ENCODE data around the gene REPIN1.
A peak's percentile ranks its signal among the peaks of the same experiment; 100 is the strongest.

Gene REPIN1

GRCh38 chr7:150337179-150337578 lies 31.4 kb upstream of the REPIN1 start:
- no peak for DNase-seq (ENCODE audit: low spot score)

DNA sequence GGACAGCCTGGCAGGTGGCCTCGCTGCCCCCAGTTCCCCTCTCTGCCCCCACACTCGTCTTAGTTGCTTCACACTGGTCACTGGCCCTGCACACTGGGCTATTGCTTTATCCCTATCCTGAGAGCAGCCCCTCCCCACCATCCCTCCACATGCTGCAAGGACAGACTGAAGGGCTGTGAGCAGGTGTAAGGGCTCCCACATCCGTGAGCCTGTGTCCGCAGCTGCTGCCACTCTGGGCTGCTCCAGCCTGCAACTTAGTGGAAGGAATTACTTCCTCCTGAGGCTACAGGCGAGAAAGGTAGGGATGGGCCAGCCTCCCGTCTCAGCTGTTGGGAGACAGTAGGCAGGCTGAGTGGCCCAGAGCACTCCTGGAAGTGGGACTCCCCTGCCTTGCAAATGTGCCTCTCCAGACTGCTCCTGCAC lies 31.0 kb upstream of the REPIN1 start:
- DNase-seq (ENCODE audit: low spot score): no peak

DNA sequence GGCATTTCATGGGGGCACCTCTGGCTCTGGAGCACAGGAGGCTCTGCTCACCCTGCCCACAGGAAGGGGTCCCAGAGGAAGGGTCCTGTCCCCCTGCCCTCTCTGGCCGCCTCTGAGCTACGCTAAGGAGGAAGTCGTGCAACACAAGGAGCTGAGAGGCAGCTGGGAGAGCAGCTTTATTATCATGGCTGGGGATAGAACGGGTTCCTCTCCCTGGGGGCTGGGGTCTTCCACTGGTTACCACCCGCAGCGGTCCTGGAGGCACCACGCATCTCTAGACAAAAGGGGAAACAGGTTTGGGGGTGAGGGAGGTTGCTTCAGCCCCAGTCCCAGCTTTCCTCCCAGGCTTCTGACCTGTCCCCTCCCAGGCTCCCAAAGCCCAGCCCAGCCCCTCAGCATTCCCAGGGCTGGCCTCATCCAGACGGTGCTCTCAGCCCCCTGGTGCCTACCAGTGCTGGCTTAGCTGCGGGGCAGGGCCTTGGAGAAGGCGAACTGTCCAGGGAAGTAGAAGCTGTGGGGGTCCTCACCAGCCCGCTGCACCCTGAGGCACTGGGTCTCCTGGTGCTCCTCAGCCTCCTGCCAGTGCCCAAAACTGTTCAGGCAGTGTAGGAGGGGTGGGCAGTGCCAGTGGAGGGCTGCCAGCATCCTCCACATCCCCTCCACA lies 30.3 kb upstream of the REPIN1 start:
- no peak for DNase-seq (ENCODE audit: low spot score)

GRCh38 chr7:150339409-150339809 lies 29.2 kb upstream of the REPIN1 start:
- no peak for DNase-seq (ENCODE audit: low spot score)

DNA sequence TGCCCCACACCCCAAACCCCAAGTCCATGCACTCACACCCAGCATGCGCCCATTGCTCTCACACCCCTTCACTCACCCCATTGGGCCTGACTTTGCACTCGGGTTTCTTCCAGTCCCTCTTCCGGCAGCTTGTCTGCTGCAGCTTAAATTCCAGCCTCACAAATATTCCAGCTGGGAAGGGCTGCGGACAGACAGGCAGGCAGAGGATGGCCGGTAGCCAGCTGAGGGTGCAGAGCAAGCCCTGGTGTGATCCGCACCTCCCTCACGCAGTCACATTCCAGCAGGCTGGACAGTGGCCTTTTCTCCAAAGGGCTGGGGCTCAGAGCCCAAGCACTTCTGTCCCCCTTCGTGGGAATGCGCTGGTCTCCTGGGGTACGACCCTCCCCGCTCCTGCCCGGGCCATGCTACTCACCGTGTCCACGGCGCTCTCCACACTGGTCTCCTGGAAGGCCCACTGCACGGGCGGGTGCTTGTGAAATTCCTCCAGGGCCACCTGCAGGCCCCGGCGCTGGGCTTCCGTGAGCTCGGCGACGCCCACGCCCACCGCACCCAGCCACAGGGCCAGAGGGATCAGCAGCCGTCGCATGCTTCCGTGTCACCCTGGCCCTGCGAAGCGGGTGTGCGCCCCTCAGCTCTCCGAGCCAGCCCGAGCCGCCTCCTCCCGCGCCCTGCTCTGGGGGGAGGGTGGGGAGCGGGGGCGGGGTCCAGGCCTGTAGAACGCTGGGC lies 28.4 kb upstream of the REPIN1 start:
- DNase-seq (ENCODE audit: low spot score): no peak

DNA sequence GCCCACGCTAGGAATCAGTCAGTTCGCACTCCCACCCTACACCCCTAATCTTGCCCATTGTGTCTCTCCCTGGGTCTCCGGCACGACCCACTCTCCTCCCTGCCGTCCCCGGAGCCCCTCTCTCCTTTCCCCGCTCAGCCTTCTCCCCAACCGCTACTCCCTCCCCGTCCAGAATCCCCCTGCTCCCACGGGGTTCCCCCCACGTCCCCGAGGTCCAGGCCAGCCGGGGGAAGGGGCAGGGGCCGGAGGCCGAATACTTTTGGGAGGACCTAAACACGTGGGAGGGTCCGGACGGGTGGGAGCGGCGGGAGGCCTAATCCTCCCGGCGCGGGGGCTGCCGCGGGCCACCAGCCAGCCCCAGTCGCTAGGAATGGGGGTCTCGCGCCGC lies 27.8 kb upstream of the REPIN1 start:
- no peak for DNase-seq (ENCODE audit: low spot score)

GRCh38 chr7:150341263-150342120 lies 27.1 kb upstream of the REPIN1 start, which contains the start of gene RARRES2:
RARRES2 (minus strand) TSS chr7:150341629; CDS start chr7:150340609, 1,020 bp downstream.
- peak; percentile 81 for DNase-seq (ENCODE audit: low spot score)

GRCh38 chr7:150342121-150342408 lies 26.6 kb upstream of the REPIN1 start:
- DNase-seq (ENCODE audit: low spot score): no peak

- no peak for DNase-seq (ENCODE audit: low spot score)
Measured at GRCh38 chr7:150343225-150343624, 25.4 kb upstream of the REPIN1 start.

DNA sequence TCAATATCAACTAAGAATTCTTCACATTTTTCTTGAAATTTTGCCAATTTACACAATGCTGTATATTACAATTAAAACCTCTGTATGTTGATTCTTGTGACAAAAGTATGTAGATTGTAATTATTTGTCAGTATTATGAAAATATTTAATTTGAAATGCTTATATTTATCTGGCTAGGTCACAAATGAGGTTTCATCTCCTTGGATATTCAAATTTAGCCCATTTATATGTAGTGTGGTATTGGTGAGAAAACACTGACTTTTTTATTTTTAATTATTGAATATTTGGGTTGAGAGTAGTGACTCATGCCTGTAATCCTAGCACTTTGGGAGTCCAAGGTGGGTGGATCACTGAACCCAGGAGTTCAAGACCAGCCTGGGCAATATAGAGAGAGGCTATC lies 24.3 kb upstream of the REPIN1 start:
- DNase-seq (ENCODE audit: low spot score): no peak

GRCh38 chr7:150345012-150345411 lies 23.6 kb upstream of the REPIN1 start:
- DNase-seq (ENCODE audit: low spot score): no peak

- DNase-seq (ENCODE audit: low spot score): no peak
Measured at GRCh38 chr7:150346922-150347321, 21.7 kb upstream of the REPIN1 start.

GRCh38 chr7:150351587-150352194 lies 16.9 kb upstream of the REPIN1 start:
- no peak for DNase-seq (ENCODE audit: low spot score)

- DNase-seq (ENCODE audit: low spot score): no peak
Measured at GRCh38 chr7:150355666-150356059, 13.0 kb upstream of the REPIN1 start.

DNA sequence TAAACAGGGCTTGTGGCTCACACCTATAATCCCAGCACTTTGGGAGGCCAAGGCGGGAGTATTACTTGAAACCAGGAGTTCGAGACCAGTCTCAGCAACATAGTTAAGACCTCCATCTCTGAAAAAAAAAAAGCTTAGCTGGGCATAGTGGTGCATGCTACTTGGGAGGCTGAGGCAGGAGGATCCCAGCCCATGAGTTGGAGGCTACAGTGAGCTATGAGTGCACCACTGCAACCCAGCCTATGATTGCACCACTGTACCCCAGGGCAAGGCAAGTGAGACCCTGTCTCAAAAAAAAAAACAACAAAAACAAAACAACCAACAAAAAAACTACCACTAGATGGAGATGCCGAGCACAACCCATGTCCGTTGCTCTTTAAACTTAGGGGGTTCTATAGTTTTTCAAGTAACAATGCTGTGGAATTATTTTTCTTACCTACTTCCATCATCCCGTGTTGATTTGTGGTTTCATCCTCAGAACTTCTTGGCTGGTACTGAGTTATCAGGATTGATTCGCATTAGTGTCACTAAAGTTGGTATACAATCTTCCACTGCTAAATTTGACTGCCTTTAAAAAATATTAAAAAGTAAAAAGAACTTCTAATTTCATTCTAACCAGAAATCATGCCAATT lies 12.2 kb upstream of the REPIN1 start:
- no peak for DNase-seq (ENCODE audit: low spot score)

GRCh38 chr7:150357270-150357669 lies 11.4 kb upstream of the REPIN1 start:
- DNase-seq (ENCODE audit: low spot score): no peak

GRCh38 chr7:150357771-150358427 lies 10.7 kb upstream of the REPIN1 start:
- DNase-seq (ENCODE audit: low spot score): no peak

DNA sequence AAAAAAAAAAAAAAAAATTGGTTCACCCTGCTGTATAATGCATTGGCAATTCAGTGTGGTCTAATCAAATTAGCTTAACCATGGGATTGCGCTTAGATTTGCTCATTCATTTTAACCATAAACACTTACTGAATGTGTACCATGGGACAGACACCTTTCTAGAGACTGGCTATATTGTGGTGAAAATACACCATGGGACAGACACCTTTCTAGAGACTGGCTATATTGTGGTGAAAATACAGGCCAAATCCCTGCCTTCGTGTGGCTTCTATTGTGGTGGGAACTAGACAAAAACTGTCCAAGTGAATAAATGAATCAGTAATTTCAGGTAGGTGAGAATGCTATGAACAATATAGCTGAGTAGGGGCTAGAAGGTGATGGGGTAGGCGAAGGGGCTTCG lies 10.2 kb upstream of the REPIN1 start:
- no peak for DNase-seq (ENCODE audit: low spot score)

- no peak for DNase-seq (ENCODE audit: low spot score)
Measured at GRCh38 chr7:150358988-150359621, 9.5 kb upstream of the REPIN1 start.

DNA sequence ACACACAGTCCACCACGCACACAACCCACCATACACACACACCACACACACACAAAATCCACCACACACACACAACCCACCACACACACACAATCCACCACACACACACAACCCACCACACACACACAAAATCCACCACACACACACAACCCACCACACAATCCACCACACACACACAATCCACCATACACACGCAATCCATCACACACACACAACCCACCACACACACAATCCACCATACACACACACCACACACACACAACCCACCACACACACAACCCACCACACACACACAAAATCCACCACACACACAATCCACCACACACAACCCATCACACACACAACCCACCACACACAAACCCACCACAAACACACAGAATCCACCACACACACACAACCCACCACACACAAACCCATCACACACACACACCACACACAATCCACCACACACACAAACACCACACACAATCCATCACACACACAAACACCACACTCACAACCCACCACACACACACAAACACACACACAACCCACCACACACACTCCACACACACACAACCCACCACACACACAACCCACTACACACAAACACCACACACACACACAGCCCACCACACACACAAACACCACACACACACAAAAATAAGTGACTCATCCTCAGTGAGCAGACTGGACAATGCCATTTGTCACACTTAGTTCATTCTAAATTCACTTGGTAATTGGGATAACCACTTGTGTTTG lies 8.8 kb upstream of the REPIN1 start:
- DNase-seq (ENCODE audit: low spot score): no peak

Measured in left forelimb (tissue), 1 donor.